GM12892 (cell line): ENCODE results near the gene P2RY6.

ENCODE experiments used
- DNase-seq: peaks from one replicate; pipeline ENCODE4 v3.0.0; 2011; ENCODE audit not compliant: insufficient read length
- FAIRE-seq: peaks from 2 replicates; lab custom pipeline; 2011; peaks lifted over from hg19 to GRCh38; lab: Jason Lieb, UNC
- POLR2A ChIP-seq: IDR thresholded peaks from 2 replicates; pipeline ENCODE4 v1.6.1; 2011; ENCODE audit warnings: low read depth, low read length, control low read depth
- POLR2AphosphoS5 ChIP-seq: IDR thresholded peaks from 2 replicates; pipeline ENCODE4 v1.6.1; 2011; ENCODE audit warnings: low read depth, low read length, control low read depth
- TAF1 ChIP-seq: IDR thresholded peaks from 2 replicates; pipeline ENCODE4 v1.6.1; 2011; ENCODE audit warnings: low read depth, mild to moderate bottlenecking, control low read depth, low read length, borderline replicate concordance

The P2RY6 gene

DNA sequence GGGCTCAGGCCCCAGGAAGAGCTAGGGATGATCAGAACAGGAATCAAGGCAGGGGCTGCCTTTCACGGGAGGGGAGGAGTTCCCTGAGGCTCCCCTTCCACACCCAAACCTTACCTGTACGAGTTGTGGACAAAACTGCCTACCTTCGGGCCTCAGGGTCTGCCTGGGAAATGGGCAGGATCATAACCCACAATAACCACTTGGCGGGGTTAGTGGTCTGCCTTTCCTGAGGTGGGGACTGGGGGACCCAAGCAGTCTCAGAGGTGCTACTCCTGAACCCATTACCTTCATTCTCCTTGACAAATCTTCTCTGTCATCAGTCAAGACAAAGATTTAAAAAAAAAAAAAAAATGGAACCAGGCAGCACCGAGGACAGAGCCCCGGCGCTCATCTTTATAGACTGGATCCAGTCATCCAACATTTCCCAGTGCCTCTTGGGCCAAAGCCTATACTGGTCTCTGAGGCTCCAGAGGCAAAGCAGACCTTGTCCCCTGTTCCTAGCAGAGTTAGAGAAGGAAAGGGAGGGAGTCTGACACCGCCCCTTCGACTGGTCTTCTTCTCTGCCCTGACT is 14.2 kb downstream of the P2RY6 start:
- TF ChIP-seq POLR2AphosphoS5: no peak
- no peak for TF ChIP-seq TAF1
- no peak for TF ChIP-seq POLR2A
- FAIRE-seq (no peak), DNase-seq (no peak)

DNA sequence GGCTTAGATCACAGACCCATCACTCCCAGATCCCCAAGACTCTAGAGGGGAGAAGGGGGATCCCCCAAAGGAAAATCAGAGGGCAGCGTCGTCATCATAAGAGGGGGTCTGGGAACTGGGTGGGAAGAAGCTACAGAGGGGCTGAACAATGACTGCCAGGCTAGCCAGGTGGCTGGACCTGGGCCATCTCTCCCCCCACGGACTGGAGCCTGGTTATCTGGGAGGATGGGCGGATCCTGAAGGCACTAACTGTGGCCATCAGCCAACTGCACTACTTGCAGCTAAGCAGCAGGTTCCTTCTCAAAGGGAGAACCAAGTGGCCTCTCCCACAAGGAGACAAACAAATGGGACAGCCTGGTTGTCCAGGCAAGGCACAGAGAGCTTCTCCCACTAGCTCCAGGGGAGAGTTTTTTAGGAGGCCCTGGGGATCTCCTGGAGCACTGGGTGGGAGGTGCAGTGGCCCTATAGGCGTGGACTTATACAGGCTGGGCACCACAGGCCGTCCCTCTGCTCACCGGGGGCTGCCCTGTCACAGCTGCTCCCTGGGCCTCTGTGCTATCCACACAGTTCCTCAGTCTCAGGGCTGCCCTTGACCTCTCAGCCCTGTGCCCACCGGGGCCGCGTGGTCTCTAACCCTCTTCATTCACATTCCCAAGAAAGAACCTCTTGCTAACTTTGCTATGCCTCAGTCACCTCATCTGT is 15.4 kb downstream of the P2RY6 start:
- DNase-seq (no peak), FAIRE-seq (no peak)
- TF ChIP-seq POLR2A: no peak

DNA sequence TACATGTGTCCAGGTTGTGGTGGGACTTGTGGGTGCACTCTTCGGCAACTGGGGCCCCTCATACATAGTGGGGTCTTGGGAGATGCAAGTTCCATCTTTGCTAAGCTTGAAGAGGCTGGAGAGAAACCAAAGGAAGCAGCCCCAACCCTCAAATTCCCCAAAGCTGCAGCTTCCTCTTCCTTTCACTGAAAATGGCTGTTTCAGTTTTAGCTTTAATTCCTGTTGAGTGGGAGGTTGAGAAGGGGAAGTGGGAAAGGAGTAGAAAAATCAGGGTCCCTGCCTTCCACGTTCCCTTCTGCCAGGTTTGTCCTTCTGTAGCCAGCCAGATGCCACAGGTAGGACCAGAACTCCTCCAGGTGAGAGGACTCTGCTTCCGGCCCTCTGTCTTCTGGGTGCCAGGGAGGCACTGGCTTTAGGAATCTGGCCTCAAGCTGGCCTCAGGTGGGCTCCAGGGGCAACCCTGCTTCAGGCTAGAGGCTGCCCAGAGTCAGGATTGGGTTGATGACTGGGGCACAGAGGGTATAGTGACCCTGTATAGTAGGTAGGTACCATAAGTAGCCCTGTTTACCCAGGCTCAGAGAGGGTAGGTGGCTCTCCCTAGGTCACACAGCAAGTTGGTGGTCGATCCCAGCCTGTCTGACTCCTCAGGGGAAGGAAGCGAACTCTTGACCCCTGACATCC is 16.2 kb downstream of the P2RY6 start:
- TF ChIP-seq POLR2AphosphoS5 (no peak), TAF1 (no peak), POLR2A (no peak)
- no peak for FAIRE-seq
- DNase-seq: no peak

DNA sequence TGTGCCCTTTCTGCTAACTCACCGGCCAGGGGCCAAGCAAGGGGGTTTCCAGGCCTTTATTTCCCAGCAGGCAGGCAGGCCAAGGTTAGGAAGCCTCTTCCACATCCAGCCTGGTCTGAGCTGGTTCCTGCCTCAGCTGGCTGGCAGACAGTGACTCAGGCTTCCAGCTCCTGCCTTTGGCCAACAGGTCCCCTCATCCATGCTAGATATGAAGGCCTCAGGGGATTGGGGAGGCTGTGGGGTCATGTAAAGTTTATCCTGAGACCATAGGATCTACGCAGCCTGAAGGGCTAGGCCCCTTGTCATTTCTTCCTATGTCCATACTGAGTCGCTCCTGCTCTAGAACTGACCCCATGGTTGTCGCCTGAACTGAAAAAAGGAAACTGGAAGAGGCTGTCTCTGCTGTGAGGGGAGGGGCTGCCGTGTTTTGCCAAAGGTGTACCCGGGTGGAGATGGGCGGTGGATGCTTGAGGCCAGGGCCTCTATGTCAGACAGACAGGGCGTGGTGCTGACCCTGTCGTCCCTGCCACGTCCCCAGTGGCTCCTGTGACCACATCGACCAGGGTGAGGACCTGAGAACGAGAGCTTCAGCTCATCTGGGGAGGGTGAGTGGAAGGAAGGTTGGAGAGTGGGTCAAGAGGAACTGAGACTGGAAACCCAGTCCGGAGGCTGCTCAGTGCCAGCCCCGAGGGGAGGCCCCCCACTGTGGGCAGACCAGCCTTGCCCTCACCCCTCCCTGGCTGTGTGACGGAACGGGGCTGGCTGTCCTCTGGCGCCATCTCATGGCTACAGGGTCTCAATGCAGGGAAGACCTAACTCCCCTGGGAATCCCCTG is 17.0 kb downstream of the P2RY6 start:
- DNase-seq: peak; percentile 81
- peak; percentile 100 for FAIRE-seq
- TF ChIP-seq POLR2A (no peak), POLR2AphosphoS5 (no peak)

DNA sequence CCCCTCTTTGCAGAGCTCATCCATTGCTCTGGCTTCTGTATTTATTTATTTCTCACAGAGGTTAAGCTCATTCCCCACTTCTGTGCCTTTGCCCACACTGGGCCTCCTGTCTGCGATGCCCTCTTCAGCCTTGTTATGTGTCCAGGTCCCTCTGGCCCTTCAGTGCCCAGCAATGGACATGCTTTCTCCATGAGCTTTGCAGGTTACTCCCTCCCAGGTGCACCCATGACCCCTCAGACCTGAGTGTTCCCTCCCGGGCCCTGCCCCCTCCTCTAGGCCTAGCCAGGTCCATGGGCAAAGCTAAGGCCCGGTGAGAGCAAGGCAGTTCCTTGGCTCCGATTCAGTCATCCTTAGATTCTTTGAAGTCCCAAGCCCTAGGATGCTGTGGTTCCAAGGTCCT is 18.4 kb downstream of the P2RY6 start:
- no peak for DNase-seq
- no peak for TF ChIP-seq POLR2A
- no peak for TF ChIP-seq TAF1
- TF ChIP-seq POLR2AphosphoS5: no peak
- no peak for FAIRE-seq

DNA sequence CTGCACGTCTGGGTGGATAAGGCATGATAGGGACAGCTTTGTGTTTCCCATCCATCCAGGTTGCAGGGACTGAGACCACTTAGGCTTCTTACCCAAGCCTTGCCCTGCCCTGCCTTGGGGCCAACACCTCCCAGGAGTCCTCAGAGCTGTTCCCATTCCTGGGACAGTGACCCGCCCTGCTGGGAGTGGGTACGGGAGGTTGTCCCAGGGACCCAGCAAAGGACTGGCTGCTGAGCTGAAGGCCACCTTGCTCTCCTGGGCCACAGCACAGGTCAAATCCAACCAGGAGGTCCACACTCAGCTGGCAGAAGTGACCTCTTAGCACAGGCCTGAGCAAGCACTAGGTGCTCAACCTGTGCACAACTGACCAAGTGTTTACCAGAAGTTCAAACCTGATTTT is 19.1 kb downstream of the P2RY6 start:
- TF ChIP-seq POLR2A (no peak), TAF1 (no peak), POLR2AphosphoS5 (no peak)
- no peak for FAIRE-seq
- DNase-seq: no peak

DNA sequence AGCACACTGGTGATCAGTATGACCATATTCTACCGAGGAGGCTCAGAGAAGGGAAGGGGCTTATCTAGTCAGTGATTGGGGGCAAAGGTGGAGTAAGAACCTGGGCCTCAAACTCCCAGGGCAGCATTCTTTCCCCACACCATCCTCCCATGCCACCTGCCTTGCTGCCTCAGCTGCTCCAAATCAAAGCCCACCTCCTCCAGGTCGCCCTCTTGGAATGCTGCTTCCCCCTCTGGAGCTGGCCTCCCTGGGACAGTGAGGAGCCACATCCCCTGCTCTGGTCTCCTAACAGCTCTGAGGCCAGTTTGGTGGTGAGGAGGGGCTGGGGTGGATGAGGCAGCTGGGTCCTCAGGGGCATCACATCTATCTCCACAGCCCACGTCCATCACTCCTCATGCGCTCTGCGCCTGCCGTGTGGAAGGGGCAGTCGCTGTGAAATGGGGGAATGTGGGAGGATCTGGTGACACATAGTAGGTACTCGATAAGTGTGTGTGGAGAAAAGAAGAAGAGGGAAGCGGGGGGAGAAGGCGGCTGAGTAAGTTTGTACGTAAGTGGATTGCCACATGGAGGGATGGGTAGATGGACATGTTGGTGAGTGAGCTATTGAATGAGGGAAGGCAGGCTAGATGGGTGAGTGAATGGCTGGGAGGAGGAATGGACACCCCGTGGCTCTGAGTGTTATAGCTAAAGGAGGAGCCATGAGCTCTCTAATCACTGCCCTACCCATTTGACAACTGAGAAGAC is 19.8 kb downstream of the P2RY6 start:
- DNase-seq (no peak), FAIRE-seq (no peak)
- TF ChIP-seq TAF1: no peak
- no peak for TF ChIP-seq POLR2A
- no peak for TF ChIP-seq POLR2AphosphoS5

DNA sequence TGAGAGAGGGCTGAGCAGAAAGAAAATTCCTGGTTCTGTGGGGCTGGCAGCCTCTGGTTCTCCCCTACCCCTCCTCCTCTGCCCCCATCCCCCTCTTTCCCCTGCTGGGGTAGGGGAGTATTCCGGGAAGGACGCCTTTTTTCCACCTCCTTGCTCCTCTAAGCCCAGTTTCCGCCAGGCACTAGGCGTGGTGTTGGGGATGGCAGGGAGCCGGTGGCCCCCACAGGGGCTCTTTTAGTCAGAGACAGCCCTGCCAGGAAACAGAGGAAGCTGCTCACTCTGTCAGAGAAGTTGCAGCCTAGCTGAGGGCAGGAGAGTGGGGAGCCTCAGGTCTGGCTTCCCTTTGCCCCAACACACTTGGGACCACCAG is 20.4 kb downstream of the P2RY6 start:
- DNase-seq (no peak), FAIRE-seq (no peak)
- TF ChIP-seq POLR2AphosphoS5: no peak
- no peak for TF ChIP-seq POLR2A
- no peak for TF ChIP-seq TAF1

DNA sequence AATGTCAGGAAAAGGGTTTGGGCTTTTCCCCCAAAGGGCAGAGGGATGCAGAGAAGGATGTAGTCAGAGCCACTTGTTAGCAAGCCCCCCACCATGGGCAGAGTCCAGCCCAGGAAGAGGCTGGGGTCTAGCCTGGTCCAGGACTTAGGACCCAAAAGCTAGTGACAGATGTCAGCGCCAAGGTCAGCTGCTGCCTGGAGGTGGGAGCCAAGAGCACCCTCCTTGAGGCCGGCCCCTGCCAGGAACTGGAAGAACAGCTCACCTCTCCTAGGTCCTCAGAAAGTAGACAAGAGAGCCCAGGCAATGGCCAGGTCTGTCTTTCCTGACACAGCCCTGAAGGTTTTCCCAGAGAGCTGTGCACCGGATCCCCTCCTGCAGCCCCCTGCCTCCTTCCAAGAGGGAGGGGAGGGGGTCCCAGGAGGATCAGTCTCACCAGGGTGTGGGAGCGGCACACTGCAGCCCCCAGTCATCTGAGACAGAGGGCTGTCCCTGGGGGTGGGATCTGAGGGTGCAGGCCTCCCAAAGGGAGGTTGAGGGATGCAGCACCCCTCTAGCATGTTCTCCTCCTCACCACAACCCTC is 21.3 kb downstream of the P2RY6 start:
- FAIRE-seq (no peak), DNase-seq (no peak)

DNA sequence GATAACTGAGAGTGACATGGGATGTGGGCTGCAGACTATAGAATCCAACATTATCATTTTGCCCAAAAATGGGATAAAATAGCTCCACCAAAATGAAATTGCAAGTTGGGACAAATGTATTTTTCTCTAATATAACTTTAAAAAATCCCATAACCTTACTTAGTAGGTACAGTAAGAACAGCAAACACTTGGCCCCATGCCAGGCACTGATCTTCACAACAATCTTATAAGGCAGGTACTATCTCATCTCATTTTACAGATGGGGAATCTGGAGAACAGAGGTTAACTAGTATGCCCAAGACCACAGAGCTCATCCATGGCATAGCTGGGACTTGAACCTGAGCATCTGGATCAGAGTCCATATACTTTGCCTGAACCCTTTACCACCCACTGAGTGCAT is 22.5 kb downstream of the P2RY6 start:
- FAIRE-seq (no peak), DNase-seq (no peak)
- TF ChIP-seq TAF1 (no peak), POLR2AphosphoS5 (no peak), POLR2A (no peak)

More for the DNA sequence above, 21.3 kb downstream of the P2RY6 start:
- no peak for TF ChIP-seq POLR2AphosphoS5
- TF ChIP-seq TAF1: no peak
- TF ChIP-seq POLR2A: no peak
